ENCODE measurements around the gene TRAF4. TPM values are rescaled to one million over a fixed set of nuclear protein-coding genes. Genes with fewer than 3 reads are reported as not detected.

The TRAF4 gene
- polyA plus RNA-seq, 1 experiment, result 55.6 TPM

GRCh38 chr17:28702026-28702751 lies 41.6 kb upstream of the TRAF4 start:
- DNase-seq (ENCODE audit: low read depth), result no peak
- TF ChIP-seq, protein P1, sequence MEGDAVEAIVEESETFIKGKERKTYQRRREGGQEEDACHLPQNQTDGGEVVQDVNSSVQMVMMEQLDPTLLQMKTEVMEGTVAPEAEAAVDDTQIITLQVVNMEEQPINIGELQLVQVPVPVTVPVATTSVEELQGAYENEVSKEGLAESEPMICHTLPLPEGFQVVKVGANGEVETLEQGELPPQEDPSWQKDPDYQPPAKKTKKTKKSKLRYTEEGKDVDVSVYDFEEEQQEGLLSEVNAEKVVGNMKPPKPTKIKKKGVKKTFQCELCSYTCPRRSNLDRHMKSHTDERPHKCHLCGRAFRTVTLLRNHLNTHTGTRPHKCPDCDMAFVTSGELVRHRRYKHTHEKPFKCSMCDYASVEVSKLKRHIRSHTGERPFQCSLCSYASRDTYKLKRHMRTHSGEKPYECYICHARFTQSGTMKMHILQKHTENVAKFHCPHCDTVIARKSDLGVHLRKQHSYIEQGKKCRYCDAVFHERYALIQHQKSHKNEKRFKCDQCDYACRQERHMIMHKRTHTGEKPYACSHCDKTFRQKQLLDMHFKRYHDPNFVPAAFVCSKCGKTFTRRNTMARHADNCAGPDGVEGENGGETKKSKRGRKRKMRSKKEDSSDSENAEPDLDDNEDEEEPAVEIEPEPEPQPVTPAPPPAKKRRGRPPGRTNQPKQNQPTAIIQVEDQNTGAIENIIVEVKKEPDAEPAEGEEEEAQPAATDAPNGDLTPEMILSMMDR (IDR thresholded peaks at IDR 0.05; ENCODE audit: insufficient read depth, low read depth, low read length), result no peak
- ChIA-PET POLR2A (no interaction called here), CTCF (interaction anchor here (1.1 to 1.9 kb wide), 2 partner anchors 9 to 25 kb away, joined by 4 to 5 read pairs; partner anchors contain the start of gene PROCA1)
- no peak overlapping the region for H3K4me3 ChIP-seq (ENCODE audit: low read depth, low read length)
- no peaks in the 10 kb centered on the region for H3K27me3 ChIP-seq (ENCODE audit: control insufficient read depth, insufficient read depth, low read length)
- peaks cover 47% of the 10 kb centered on the region for H3K36me3 ChIP-seq (ENCODE audit: control insufficient read depth, insufficient read depth, low read length)

DNA sequence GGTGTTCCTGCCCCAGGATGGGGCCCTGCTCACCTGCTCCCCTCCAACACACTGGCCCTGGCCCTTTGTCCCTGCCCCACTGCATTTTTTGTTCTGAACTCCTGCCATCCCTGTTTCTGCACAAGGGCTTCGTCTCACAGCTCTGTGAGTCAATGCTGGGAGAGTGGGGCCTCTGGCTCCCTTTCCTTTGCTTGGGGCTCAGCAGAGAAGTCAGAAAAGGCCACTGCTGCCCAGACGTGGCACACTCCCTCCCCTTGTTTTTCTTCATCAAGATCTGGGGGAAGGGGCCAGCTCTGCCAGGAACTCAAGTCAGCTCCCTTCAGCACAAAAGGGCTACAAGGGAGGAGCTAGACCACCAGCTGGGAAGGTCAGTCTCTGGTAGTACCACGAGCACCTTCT lies 41.1 kb upstream of the TRAF4 start:
- TF ChIP-seq, protein P1 (IDR thresholded peaks at IDR 0.05; ENCODE audit: insufficient read depth, low read depth, low read length), result no peak
- Histone ChIP-seq H3K4me3 (ENCODE audit: low read depth, low read length) (no peak overlapping the region), H3K36me3 (ENCODE audit: control insufficient read depth, insufficient read depth, low read length) (peaks cover 41% of the 10 kb centered on the region), H3K27me3 (ENCODE audit: control insufficient read depth, insufficient read depth, low read length) (no peaks in the 10 kb centered on the region)
- ChIA-PET CTCF (interaction anchor here (1.1 to 1.9 kb wide), 2 partner anchors 9 to 24 kb away, joined by 4 to 5 read pairs; partner anchors contain the start of gene PROCA1), POLR2A (no interaction called here)
- DNase-seq (ENCODE audit: low read depth), result no peak

GRCh38 chr17:28703552-28704218 lies 40.1 kb upstream of the TRAF4 start:
- ChIA-PET CTCF (no interaction called here), POLR2A (no interaction called here)
- no peak for DNase-seq (ENCODE audit: low read depth)

DNA sequence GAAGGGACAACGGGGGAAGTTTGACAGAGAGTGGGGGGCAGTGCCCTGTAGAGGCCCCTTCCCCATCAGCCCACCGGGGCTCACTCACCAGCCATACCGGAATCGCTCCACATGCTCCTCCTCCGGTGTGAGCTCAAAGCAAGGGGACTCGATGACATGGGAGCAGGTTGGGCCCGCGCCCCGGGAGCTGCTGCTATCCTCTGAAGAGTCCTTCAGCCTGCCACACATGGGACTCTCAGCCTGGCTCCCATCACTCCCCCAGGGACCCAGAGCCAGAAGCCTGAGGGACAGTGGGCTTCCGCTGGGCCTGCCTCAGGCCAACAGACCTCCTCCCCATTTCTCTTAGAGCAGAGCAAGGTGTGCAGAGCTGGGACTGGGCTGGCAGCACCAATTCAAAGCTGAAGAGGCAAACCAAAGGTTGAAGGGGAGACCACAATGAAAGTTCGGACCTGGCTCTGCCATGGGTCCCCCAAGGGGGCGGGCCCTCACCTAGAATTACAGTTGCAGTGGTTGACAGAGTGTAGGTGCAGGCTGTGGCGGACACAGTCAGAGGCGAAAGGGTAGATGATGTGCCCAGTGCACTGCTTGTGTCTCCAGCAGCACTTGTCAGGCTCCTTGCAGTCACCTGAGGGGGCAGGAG lies 39.5 kb upstream of the TRAF4 start:
- Histone ChIP-seq H3K4me3 (ENCODE audit: low read depth, low read length) (no peak overlapping the region), H3K36me3 (ENCODE audit: control insufficient read depth, insufficient read depth, low read length) (peaks cover 28% of the 10 kb centered on the region), H3K27me3 (ENCODE audit: control insufficient read depth, insufficient read depth, low read length) (no peaks in the 10 kb centered on the region)
- POLR2A ChIA-PET, result no interaction called here
- TF ChIP-seq, protein P1 (IDR thresholded peaks at IDR 0.05; ENCODE audit: insufficient read depth, low read depth, low read length), result no peak
- CTCF ChIA-PET, result interaction anchor here (2.3 kb wide), 1 partner anchor 22 kb away, joined by 8 read pairs; the partner anchor contains the start of gene TLCD1
- DNase-seq (ENCODE audit: low read depth), result no peak

More at GRCh38 chr17:28703552-28704218, 40.1 kb upstream of the TRAF4 start:
- Histone ChIP-seq H3K36me3 (ENCODE audit: control insufficient read depth, insufficient read depth, low read length) (peaks cover 34% of the 10 kb centered on the region), H3K27me3 (ENCODE audit: control insufficient read depth, insufficient read depth, low read length) (no peaks in the 10 kb centered on the region), H3K4me3 (ENCODE audit: low read depth, low read length) (no peak overlapping the region)
- TF ChIP-seq, protein P1 (IDR thresholded peaks at IDR 0.05; ENCODE audit: insufficient read depth, low read depth, low read length), result no peak
